GM12878 (cell line): ENCODE measurements around the gene FMNL2.

ENCODE experiments used
- ASH2L ChIP-seq: fragments of 300-600, 200-600 bp; sonication (generic); IDR thresholded peaks from 2 replicates; pipeline ENCODE4 v1.6.1; 2017; ENCODE audit warnings: low read depth, mild to moderate bottlenecking, borderline replicate concordance
- BHLHE40 ChIP-seq, 2 experiments: fragments of 450-650 bp in 1 of 2; IDR thresholded peaks; 2 replicates each; pipeline ENCODE4 v1.6.1; 2011 to 2017; ENCODE audit warnings: low read depth in 2 of 2, borderline replicate concordance in 1 of 2, improper control_type of control experiment in 1 of 2, low read length in 1 of 2, mild to moderate bottlenecking in 1 of 2
- JUND ChIP-seq: IDR thresholded peaks from 2 replicates; pipeline ENCODE4 v1.6.1; 2012; ENCODE audit warnings: low read depth, mild to moderate bottlenecking, low read length, improper control_type of control experiment, moderate library complexity
- MEF2B ChIP-seq: fragments of 450-650 bp; IDR thresholded peaks from 2 replicates; pipeline ENCODE4 v1.6.1; 2018; ENCODE audit warnings: mild to moderate bottlenecking, moderate library complexity; ENCODE audit not compliant: partially characterized antibody, poor library complexity, severe bottlenecking
- RFX5 ChIP-seq: IDR thresholded peaks from 2 replicates; pipeline ENCODE4 v1.6.1; 2011; ENCODE audit warnings: low read depth, low read length, improper control_type of control experiment
- SIN3A ChIP-seq: IDR thresholded peaks from 2 replicates; pipeline ENCODE4 v1.6.1; 2012; ENCODE audit warnings: low read depth, low read length, improper control_type of control experiment
- STAT1 ChIP-seq: fragments of 450-650 bp; conservative IDR thresholded peaks from 2 replicates; pipeline ENCODE4 v1.6.1; 2014; ENCODE audit warnings: antibody characterized with exemption, mild to moderate bottlenecking
- USF2 ChIP-seq: IDR thresholded peaks from 2 replicates; pipeline ENCODE4 v1.6.1; 2011; ENCODE audit warnings: low read depth, low read length, improper control_type of control experiment, borderline replicate concordance
- ZNF592 ChIP-seq: fragments of 450-650 bp; IDR thresholded peaks from 2 replicates; pipeline ENCODE4 v1.6.1; 2017; ENCODE audit warnings: mild to moderate bottlenecking, moderate library complexity
- ZSCAN29 ChIP-seq: fragments of 450-650 bp; IDR thresholded peaks from 2 replicates; pipeline ENCODE4 v1.6.1; 2017; ENCODE audit warnings: mild to moderate bottlenecking, moderate library complexity
- TF ChIP-seq, protein P1 (sequence below), 3 experiments: IDR thresholded peaks in 2 of 3; conservative IDR thresholded peaks in 1 of 3; 2 replicates each; pipeline ENCODE4 v1.5.1; 2011; ENCODE audit warnings: low read depth in 3 of 3, low read length in 3 of 3, mild to moderate bottlenecking in 3 of 3, control low read depth in 2 of 3, moderate library complexity in 2 of 3, inconsistent platforms in 1 of 3, mixed read lengths in 1 of 3; ENCODE audit not compliant: control insufficient read depth in 2 of 3, insufficient read depth in 1 of 3; ENCODE audit errors: extremely low read depth in 1 of 3

- TF ChIP-seq, protein P1, sequence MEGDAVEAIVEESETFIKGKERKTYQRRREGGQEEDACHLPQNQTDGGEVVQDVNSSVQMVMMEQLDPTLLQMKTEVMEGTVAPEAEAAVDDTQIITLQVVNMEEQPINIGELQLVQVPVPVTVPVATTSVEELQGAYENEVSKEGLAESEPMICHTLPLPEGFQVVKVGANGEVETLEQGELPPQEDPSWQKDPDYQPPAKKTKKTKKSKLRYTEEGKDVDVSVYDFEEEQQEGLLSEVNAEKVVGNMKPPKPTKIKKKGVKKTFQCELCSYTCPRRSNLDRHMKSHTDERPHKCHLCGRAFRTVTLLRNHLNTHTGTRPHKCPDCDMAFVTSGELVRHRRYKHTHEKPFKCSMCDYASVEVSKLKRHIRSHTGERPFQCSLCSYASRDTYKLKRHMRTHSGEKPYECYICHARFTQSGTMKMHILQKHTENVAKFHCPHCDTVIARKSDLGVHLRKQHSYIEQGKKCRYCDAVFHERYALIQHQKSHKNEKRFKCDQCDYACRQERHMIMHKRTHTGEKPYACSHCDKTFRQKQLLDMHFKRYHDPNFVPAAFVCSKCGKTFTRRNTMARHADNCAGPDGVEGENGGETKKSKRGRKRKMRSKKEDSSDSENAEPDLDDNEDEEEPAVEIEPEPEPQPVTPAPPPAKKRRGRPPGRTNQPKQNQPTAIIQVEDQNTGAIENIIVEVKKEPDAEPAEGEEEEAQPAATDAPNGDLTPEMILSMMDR (IDR thresholded peaks at IDR 0.05 in 2 of 3, conservative IDR thresholded peaks at IDR 0.05 in 1 of 3; ENCODE audit: control insufficient read depth in 2 of 3, extremely low read depth in 1 of 3, insufficient read depth in 1 of 3, low read depth in 3 of 3, low read length in 3 of 3): no peak
- no peak for TF ChIP-seq STAT1
- no peak for TF ChIP-seq RFX5
- TF ChIP-seq SIN3A: no peak
- no peak for TF ChIP-seq BHLHE40 (IDR thresholded peaks at IDR 0.05; ENCODE audit: borderline replicate concordance in 1 of 2, low read depth in 2 of 2, low read length in 1 of 2)
- no peak for TF ChIP-seq JUND
- TF ChIP-seq ASH2L: no peak
- TF ChIP-seq MEF2B: no peak
- no peak for TF ChIP-seq USF2
- no peak for TF ChIP-seq ZSCAN29
- no peak for TF ChIP-seq ZNF592
Measured at GRCh38 chr2:152646775-152647174, 311.8 kb downstream of the FMNL2 start.
